DOHH2 (cell line): ENCODE measurements around the gene PCED1B.

Source experiments
- H3F3A ChIP-seq: fragments of 200-600 bp; sonication (generic), shearing (Covaris generic); 2 replicates; pipeline ENCODE4 v1.6.0; 2016; ENCODE audit warnings: antibody characterized with exemption, mild to moderate bottlenecking; ENCODE audit not compliant: control insufficient read depth, insufficient read depth
- H3K27ac ChIP-seq: fragments of 200-600 bp; sonication (generic); 2 replicates; pipeline ENCODE4 v1.5.1; 2014; ENCODE audit warnings: low read depth, mild to moderate bottlenecking, low read length, moderate library complexity
- H3K27me3 ChIP-seq: fragments of 200-600 bp; sonication (generic); 2 replicates; pipeline ENCODE4 v1.6.1; 2014; ENCODE audit warnings: mild to moderate bottlenecking, low read length, mixed read lengths; ENCODE audit not compliant: control insufficient read depth
- H3K36me3 ChIP-seq: fragments of 200-600 bp; sonication (generic); 2 replicates; pipeline ENCODE4 v1.6.1; 2014; ENCODE audit warnings: mild to moderate bottlenecking, low read length, moderate library complexity, mixed read lengths; ENCODE audit not compliant: control insufficient read depth
- H3K4me1 ChIP-seq: fragments of 200-600 bp; sonication (generic); 2 replicates; pipeline ENCODE4 v1.6.1; 2014; ENCODE audit warnings: mild to moderate bottlenecking, low read length, mixed read lengths; ENCODE audit not compliant: control insufficient read depth
- H3K4me2 ChIP-seq: fragments of 200-600 bp; sonication (generic); 2 replicates; pipeline ENCODE4 v1.6.0; 2014; ENCODE audit warnings: mild to moderate bottlenecking, low read length, moderate library complexity
- H3K4me3 ChIP-seq: fragments of 200-600 bp; sonication (generic); 2 replicates; pipeline ENCODE4 v1.5.1; 2014; ENCODE audit warnings: mild to moderate bottlenecking, low read length, mixed read lengths
- H3K79me2 ChIP-seq: fragments of 200-600 bp; sonication (generic); 2 replicates; pipeline ENCODE4 v1.6.1; 2014; ENCODE audit warnings: mild to moderate bottlenecking, low read length, mixed read lengths; ENCODE audit not compliant: control insufficient read depth
- H3K9me2 ChIP-seq: fragments of 200-600 bp; sonication (generic); replicated peaks from 2 replicates; pipeline ENCODE4 v1.6.1; 2014; ENCODE audit warnings: mild to moderate bottlenecking, low read length, mixed read lengths; ENCODE audit not compliant: control insufficient read depth
- H3K9me3 ChIP-seq: fragments of 200-600 bp; sonication (generic); 2 replicates; pipeline ENCODE4 v1.6.1; 2014; ENCODE audit warnings: antibody characterized with exemption, low read length, mixed read lengths; ENCODE audit not compliant: control insufficient read depth, insufficient read depth
- H4K20me1 ChIP-seq: fragments of 200-600 bp; sonication (generic); 2 replicates; pipeline ENCODE4 v1.6.0; 2014; ENCODE audit warnings: low read depth, mild to moderate bottlenecking, antibody characterized with exemption, low read length, moderate library complexity; ENCODE audit not compliant: control insufficient read depth, insufficient read depth
- EZH2phosphoT487 ChIP-seq: fragments of 200-600 bp; sonication (generic); IDR thresholded peaks from 2 replicates; pipeline ENCODE4 v1.6.1; 2017; ENCODE audit warnings: borderline replicate concordance, mild to moderate bottlenecking, antibody characterized with exemption, low read length, moderate library complexity, mixed read lengths
- TF ChIP-seq, protein P1 (sequence below): fragments of 200-600 bp; sonication (generic); IDR thresholded peaks from one replicate; pipeline ENCODE4 v1.5.1; 2014; ENCODE audit warnings: antibody characterized with exemption, mild to moderate bottlenecking, low read depth, low read length; ENCODE audit not compliant: poor library complexity, severe bottlenecking

Gene PCED1B

DNA sequence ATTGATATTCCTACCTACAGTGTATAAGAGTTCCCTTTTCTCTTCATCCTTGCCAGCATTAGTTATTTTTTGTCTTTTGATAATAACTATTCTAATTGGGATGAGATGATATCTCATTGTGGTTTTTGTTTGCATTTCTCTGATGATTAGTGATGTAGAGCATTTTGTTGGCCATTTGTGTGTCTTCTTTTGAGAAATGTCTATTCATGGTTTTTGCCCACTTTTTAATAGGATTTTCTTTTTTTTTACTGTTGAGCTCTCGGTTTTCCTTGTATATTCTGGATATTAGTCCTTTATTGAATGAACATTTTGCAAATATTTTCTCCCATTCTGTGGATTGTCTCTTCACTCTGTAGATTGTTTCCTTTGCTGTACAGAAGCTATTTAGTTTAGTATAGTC is 79.9 kb downstream of the PCED1B start:
- no peaks in the 10 kb centered on the region for H3K4me1 ChIP-seq
- H3K4me2 ChIP-seq, result no peak overlapping the region
- H3K79me2 ChIP-seq, result no peaks in the 10 kb centered on the region
- H3K4me3 ChIP-seq, result no peak overlapping the region
- no peaks in the 10 kb centered on the region for H3K36me3 ChIP-seq
- TF ChIP-seq, protein P1, sequence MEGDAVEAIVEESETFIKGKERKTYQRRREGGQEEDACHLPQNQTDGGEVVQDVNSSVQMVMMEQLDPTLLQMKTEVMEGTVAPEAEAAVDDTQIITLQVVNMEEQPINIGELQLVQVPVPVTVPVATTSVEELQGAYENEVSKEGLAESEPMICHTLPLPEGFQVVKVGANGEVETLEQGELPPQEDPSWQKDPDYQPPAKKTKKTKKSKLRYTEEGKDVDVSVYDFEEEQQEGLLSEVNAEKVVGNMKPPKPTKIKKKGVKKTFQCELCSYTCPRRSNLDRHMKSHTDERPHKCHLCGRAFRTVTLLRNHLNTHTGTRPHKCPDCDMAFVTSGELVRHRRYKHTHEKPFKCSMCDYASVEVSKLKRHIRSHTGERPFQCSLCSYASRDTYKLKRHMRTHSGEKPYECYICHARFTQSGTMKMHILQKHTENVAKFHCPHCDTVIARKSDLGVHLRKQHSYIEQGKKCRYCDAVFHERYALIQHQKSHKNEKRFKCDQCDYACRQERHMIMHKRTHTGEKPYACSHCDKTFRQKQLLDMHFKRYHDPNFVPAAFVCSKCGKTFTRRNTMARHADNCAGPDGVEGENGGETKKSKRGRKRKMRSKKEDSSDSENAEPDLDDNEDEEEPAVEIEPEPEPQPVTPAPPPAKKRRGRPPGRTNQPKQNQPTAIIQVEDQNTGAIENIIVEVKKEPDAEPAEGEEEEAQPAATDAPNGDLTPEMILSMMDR, result no peak
- no peak for TF ChIP-seq EZH2phosphoT487
- no peak overlapping the region for H3K27ac ChIP-seq
- H4K20me1 ChIP-seq, result no peaks in the 10 kb centered on the region
- H3F3A ChIP-seq, result no peaks in the 10 kb centered on the region
- H3K27me3 ChIP-seq, result no peaks in the 10 kb centered on the region
- H3K9me3 ChIP-seq, result no peaks in the 10 kb centered on the region
- H3K9me2 ChIP-seq, result no peaks in the 10 kb centered on the region

DNA sequence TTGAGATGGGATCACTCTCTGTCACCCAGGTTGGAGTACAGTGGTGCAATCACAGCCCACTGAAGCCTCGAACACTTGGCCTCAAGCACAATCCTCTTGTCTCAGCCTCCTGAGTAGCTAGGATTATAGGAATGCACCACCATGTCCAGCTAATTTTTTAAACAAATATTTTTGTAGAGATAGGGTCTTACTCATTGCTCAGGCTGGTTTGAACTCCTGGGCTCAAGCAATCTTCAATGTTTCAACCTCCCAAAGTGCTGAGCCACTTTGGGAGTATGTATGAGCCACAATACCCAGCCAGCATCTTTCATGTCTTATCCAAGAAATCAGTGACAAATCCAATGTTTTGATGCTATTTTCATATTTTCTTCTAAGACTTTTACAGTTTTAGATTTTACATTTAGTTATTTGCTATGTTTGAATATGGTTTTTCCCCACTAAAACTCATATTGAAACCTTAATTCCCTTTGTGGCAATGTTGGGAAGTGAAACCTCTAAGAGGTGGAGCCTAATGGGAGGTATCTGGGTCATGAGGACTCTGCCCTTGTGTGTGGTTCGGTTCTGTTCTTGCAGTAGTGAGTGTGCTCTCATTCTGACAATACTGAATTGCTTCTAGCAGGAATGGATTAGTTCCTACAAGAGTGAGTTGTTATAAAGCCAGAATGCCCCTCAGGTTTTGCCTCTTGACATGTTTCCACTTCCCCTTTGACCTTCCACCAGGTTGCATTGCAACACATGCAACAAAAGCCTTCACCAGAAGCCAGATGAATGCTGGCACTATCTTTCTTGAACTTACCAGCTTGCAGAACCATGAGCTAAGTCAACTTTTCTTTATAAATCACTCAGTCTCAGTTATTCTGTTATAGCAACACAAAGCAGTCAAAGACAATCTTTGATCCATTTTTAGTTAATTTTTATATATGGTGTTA is 81.2 kb downstream of the PCED1B start:
- no peak for TF ChIP-seq EZH2phosphoT487
- TF ChIP-seq, protein P1, result no peak
- no peak overlapping the region for H3K4me3 ChIP-seq
- no peak overlapping the region for H3K27ac ChIP-seq
- no peaks in the 10 kb centered on the region for H3K27me3 ChIP-seq
- no peaks in the 10 kb centered on the region for H3K36me3 ChIP-seq
- H3K9me3 ChIP-seq, result no peaks in the 10 kb centered on the region
- no peaks in the 10 kb centered on the region for H3K9me2 ChIP-seq
- H3K4me1 ChIP-seq, result no peaks in the 10 kb centered on the region
- no peak overlapping the region for H3K4me2 ChIP-seq
- H4K20me1 ChIP-seq, result no peaks in the 10 kb centered on the region
- no peaks in the 10 kb centered on the region for H3F3A ChIP-seq
- H3K79me2 ChIP-seq, result no peaks in the 10 kb centered on the region

- Histone ChIP-seq H3K9me3 (no peaks in the 10 kb centered on the region), H3K4me2 (no peak overlapping the region), H3K27me3 (no peaks in the 10 kb centered on the region), H3K9me2 (no peaks in the 10 kb centered on the region), H3F3A (no peaks in the 10 kb centered on the region), H3K4me1 (no peaks in the 10 kb centered on the region), H4K20me1 (no peaks in the 10 kb centered on the region), H3K4me3 (no peak overlapping the region), H3K36me3 (no peaks in the 10 kb centered on the region), H3K79me2 (no peaks in the 10 kb centered on the region), H3K27ac (no peak overlapping the region)
- TF ChIP-seq, protein P1, result no peak
- no peak for TF ChIP-seq EZH2phosphoT487
Measured at GRCh38 chr12:47164116-47164515, 84.7 kb downstream of the PCED1B start.
